Mucosa of gallbladder (tissue), 1 donor: ENCODE results near the gene LIPF. TPM values are rescaled to one million over a fixed set of nuclear protein-coding genes. Genes with fewer than 3 reads are reported as not detected.
"Not testable (repeated sequence)": the region's sequence is repeated elsewhere in the genome, so short reads cannot be mapped to it uniquely, and the experiment has no call there.

Experiments
- DNase-seq: peaks from one replicate; pipeline ENCODE4 v3.0.0-alpha.2; 2020; ENCODE audit warnings: low spot score
- total RNA-seq: library from RNA; stranded (reverse); gene quantifications from one replicate; pipeline ENCODE4 v1.2.1, GENCODE V29; 2021
- donor health status: DM: no; HTN: no; CAD: no.

LIPF gene, protein sequence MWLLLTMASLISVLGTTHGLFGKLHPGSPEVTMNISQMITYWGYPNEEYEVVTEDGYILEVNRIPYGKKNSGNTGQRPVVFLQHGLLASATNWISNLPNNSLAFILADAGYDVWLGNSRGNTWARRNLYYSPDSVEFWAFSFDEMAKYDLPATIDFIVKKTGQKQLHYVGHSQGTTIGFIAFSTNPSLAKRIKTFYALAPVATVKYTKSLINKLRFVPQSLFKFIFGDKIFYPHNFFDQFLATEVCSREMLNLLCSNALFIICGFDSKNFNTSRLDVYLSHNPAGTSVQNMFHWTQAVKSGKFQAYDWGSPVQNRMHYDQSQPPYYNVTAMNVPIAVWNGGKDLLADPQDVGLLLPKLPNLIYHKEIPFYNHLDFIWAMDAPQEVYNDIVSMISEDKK
- not detected for total RNA-seq

DNA sequence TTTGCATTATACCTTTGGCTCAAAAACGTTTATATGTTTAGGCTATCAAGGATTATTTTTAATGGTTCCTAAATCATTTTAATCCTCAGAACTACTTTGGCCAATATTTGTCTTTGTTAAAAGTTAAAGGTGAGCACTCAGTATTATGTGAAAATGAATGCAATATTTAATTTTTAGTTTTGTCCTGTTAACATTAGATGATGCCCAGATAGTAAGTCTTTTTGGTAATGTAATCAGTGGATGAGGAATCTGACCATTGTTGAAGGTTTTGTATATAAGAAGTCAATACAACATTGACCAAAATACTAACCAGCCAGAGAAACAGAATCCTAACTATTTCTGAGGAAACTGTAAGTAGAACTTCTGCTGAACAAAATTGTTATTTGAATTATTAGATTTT is at the start of gene LIPF:
LIPF (plus strand) TSS at position 301 of the 400 bp plus-strand sequence. CDS start 2,856 bp downstream, outside the sequence.
- no peak for DNase-seq

DNA sequence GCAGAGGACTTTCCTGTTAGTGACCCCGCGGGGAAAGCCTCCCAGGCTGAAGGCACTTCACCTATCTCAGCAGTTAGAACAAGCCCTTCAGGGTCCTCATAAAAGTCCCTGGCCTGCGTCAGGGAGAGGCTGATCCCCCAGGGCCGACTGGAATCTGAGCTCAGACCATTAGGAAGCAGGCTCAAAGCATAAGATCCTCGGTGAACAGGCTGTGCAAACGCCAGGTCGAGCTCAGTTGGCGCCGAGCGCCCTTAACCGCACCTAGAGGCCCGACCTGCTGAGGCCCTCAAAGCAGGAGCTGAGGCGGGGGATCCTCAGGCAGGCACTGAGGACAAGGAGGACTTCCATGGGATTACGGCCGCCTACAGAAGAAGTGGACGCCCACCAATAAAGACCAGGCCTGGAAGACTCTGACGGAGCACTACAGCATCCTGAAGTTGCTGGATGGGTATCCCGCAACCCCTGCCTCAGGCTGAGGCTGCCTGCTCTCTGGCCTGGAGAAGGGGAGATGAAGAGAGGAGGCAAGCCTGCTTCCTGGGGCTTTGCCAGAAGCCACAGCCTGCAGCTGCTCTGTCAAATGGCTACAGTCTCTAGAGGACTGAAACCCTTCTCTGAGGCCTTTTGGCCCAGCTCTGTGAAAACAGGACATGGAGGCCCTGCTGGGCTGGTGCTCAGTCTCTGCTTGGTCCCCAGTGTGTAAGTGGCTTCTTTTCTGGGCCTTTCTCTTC is 47.8 kb upstream of the LIPF start:
- no peak for DNase-seq

DNA sequence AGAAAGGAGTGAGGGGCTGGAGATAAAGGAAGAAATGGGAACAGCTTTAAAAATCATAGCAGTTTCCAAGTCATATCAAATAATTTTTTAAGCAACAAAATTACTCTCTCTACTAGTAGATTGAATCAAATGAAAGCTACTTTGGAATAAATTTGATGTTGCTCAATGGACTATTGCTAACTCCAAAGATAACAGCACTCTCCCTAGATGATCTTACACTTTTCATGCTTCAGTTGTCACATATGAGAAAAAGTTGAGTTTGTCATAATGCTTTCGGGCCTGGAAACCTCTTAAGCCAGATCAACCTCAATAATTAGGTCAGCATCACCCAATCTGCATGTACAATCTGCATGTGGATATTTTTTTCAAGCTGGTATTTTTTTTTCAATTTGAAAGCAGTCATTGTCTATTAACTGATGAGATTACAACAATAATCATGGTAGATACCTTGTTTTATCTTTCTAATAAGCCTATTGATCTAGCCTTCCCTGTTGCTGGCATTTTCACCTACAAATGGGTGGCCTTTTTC is 46.4 kb upstream of the LIPF start:
- DNase-seq, result no peak

DNA sequence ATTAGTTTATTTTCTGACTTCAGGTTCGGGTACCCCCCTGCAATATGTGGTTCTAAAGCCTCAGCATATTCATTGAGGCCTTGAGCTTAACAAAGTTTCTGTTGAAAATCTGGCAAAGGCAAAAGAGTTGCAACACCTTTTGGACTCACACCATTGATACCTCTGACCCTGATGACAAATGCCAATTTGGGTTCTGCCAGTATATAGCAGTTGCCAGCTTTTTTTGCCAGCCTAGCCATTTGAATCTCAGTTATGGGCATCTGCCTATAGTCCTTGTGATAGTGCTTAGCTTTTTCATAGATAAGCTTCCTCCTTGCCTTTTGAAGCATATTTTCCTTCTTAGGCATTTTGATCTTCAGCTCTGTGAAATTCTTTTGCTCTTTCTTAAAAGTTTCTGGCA is 45.7 kb upstream of the LIPF start:
- DNase-seq, result no peak

DNA sequence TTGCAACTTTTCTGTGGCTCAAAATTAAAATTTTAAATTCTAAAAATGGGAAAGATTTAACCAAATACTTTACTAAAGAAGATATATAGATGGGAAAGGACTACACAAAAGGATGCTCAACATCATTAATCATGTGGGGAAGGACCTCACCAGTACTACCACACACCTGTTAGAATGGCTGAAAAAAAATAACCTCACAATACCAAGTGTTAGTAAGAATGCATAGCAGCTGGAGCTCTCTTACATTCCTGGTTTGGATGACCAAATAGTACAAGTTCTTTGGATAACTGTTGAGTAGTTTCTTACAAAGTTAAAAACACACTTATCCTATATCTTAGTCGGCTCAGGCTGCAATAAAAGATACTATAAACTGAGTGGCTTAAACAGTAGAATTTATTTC is 43.8 kb upstream of the LIPF start:
- DNase-seq, result no peak

DNA sequence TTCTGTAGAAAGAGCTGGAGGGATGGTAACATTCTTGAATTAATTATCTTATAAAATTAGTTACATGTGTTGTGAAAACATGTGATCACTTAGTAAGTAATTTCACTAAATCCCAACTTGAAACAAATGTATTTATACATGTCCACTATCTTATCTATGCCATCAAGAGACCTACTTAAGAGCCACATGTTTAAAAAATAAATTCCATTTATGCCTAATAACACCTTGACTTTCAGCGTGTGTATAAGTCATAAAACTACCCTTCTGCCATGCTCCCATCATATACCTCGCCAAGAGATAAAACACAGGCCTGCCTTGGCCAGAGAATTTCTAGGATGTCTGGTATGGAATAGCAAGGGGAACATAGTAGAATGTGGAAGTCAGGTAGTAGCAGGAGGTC is 40.4 kb upstream of the LIPF start:
- no peak for DNase-seq

DNA sequence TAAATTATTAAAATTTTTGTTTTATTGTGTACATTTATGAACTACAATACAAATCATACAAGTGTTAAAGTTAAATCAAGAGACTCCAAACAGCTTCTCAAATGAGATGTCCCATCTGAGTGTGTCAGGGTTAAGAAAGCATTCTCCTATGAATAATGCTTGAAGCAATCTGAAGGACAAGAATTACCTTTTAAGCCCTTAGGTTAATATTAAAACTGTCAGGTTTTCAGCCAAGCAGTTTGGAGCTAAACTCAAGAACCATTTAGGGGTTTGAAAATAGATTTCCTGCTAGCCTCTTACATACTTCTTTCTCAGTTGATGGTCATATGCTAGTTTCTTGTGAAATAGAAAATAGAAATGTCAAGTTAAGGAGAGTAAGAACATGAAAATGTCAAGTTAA is 39.4 kb upstream of the LIPF start:
- DNase-seq, result no peak

DNA sequence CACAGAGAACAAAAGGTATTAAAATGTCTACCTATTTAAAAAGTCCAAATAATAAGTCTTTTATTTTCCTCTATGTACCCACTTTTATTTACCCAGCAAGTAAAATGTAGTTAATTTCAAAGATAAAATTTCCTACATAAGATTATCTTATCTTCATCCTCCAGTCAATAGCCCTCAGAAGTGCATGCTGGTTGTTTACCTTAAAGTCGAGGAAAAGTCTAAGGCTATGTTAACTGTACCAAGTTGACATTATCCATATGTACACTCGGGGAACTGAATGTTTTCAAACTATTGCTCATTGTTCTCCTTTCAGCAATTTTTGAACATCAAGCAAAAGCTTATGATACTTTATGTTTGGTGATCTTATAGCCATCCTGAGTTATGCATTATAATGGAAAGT is 24.1 kb upstream of the LIPF start:
- no peak for DNase-seq

DNA sequence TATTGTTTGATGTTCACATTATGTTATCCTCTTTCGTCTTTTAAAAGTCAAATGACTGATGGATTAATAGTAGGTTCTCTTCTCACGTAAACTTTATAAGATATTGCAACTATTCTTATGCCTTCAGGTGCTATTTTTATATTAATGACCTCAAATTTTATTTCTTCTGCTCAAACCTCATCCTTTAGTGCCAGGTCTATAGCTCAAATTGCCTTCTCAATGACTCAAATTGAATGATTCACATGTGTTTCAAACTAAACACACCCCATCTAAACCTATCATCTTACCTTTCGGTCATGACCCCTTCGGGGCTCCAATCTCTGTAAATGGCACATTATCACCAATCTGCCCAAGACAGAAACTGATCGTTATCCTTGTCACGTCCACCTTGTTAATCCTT is 22.0 kb upstream of the LIPF start:
- DNase-seq, result no peak

DNA sequence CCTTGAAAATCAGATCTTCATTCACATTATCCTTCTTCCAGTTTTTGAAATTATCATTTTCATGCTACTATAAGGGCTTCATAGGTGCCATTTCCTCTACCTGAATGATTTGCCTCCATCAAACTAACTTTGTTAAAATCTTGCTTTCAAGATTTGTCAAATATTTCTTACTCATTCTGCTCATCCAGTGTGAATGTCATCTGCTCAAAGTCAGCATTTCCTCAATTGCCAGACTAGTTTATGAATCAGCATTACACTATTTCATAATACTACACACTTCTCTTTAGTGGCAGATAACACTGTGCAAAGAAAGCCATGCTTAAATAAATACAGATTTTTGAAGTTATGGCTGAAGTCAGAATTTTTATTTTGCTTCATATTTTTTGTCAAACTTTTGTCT is 21.3 kb upstream of the LIPF start:
- no peak for DNase-seq

DNA sequence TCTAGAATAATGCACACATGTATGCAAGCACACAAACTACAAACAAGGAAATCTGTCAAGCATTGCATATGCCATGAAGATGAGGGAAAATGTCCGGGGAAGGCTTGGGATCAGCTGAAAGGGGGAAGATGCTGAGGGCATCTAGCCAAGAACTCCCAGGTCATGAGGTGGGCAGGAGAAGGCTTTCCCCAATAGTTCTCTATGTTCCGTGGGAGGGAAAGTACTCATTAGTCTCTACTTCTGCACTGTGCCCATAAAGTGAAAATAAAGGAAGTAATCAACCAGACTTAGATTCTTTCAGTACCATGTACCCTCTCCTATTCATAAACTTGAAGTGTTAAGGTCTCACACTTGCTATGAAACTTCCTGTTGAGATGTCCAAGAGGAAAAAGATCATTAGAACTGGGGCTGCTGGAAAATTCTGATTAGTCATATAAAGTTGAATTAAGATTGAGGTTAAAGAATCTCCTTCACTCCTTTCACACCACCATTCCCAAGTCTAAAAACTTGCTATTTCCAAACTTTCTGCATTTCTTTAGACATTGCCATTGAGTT is 17.1 kb upstream of the LIPF start:
- DNase-seq, result no peak

DNA sequence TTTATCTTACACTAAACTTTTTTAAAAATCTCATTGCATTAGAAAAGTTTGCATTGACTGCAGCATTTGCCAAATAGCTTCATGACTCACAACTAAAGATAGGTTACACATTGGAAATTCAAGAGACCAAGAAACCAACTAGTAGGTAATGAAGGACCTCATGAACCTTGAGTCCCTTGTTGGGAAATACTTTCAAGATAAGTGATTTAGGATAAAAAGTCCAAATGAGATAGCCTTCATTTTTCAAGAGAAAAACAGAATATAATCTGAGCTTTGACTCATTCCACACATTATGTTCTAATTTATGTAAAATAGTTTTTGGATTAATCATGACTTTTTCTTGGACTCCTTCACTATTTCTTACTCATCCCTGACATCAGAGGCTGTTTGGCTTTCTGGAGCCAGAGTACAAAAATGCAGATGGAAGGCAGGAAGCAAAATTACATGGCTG is 13.1 kb upstream of the LIPF start:
- no peak for DNase-seq

DNA sequence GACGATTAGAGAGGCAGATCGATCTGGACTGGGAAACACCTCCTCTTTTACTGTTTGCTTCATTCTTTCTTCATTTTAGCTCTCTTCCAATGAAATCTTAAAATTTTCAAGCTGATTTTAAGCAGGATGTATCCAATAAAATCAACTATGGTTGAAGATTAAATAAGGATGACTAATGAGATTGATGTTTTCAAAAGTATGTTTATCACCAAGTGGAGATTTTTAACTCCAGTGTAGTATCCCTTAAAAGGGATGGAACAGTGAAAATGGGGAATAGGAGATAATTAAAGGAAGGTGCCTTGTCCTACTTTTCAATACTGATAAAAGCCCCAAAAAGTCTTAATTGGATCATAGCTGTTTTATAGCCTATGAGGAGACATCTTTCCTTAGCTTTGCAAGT is 11.6 kb upstream of the LIPF start:
- DNase-seq, result no peak

DNA sequence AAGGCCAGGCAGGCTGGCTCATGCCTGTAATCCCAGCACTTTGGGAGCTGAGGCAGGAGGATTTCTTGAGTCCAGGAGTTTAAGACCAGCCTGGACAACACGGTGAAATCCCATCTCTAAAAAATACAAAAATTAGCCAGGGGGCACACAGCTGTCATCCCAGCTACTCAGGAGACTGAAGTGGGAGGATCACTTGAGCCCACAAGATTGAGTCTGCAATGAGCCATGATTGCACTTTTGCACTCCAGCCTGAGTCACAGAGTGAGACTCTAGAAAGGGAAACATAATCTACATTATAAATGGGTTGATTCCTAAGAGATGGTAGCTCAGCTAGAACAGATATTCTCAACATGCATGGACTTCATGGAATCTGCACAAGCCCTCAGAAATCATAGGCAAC is 6.3 kb upstream of the LIPF start:
- DNase-seq, result no peak

DNA sequence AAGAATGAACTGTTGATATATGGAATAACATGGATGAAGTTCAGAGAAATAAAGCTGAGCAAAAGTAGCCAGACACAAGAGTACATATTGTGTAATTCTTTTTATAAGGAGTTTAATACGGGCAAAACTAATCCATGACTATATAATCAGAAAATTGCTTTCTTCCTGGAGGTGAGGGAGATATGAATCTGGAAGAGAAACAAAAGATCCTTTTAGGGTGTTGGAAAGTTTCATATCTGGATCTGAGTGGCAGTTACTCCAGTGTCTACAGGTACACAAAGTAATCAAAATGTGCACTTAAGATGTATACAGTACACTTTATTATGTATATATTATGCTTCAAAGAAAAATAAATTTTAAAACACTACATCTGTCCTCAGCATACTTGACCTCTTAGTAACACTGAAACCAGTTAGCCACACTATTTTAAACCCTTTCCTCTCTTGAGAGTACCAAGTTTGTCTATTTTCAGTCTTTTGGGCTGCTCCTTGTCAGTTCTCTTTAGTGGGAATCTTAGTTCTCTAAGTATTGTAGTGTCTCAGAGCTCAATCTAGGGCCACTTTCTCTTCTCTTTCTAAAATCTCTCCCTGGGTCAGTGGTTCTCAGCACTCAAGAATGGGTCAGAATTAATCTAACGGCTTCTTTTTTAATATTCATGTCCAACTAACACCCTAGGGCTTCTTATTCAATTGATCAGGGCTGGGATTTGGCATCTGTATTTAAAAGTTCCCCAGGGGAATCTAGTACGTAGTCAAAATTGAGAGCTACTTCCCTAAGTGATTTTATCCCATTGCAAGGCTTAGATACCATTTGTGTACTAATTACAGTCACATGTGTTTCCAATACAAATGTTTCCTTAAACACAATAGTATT is 4.3 kb upstream of the LIPF start:
- DNase-seq, result no peak

DNA sequence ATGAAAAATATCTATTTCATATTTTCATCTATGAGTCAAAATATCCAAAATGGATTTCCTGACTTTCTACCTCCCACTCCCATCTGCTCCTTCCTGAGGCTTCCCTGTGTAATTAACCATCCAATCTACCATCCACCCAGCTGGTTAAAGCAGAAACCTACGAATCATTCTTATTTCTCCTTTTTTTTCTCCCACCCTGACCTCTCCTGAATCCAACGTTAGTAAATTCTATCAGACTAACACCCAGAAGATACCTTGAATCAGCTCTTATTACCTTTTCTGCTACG is 3.7 kb upstream of the LIPF start:
- DNase-seq, result no peak

DNA sequence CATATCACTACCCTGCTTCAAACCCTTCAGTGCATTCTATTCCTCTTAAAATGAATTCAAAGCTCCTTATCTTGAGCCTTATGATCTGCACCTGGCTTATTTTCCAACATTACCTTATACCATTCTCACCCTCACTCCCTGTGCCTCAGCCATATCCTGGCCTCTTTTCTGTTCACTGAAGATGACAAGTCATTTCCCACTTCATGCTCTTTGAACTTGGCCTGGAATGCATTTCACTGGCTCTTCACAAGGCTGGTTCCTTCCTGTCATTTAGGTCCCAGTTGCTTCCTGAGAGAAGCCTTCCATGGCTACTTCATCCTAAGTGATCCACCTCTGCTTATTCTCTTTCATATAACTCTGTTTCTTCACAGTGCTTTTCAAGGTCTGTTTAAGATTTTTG is 3.2 kb upstream of the LIPF start:
- DNase-seq, result no peak

DNA sequence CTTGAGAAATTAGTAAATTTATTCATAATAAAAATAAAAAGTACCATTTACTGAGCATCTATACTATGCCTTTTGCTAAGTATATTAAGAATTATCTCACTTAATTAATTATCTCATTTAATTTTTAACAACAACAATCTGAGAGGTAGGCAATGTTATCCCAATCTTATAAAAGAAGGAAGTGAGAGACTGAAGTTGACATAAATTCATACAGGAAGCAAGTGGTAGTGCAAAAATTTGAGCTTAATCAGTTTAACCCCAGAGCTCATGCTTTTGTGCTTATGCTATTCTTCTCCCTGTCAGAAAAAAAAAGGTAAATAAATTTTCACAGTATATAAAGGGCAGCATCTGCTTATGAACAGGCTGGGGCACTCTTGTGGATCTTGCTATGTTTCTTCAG is 2.7 kb upstream of the LIPF start:
- no peak for DNase-seq

DNA sequence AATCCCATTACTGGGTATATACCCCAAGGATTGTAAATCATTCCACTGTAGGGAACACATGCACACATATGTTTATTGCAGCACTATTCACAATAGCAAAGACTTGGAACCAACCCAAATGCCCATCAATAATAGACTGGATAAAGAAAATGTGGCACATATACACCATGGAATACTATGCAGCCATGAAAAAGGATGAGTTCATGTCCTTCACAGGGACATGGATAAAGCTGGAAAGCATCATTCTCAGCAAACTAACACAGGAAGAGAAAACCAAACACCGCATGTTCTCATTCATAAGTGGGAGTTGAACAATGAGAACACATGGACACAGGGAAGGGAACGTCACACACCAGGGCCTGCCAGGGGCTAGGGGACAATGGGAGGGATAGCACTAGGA is 1.1 kb upstream of the LIPF start:
- DNase-seq, result not testable (repeated sequence)

DNA sequence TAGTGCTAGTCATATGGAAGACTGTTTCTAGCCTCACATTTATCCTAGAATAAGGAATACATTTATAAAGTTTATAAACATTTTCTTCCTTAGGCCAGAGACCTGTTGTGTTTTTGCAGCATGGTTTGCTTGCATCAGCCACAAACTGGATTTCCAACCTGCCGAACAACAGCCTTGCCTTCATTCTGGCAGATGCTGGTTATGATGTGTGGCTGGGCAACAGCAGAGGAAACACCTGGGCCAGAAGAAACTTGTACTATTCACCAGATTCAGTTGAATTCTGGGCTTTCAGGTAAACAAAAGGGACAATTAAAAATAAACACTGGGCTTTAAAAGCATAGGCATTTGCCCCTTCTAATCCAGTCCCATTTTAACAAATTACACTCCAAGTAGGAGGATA is 4.2 kb downstream of the LIPF start:
- no peak for DNase-seq

DNA sequence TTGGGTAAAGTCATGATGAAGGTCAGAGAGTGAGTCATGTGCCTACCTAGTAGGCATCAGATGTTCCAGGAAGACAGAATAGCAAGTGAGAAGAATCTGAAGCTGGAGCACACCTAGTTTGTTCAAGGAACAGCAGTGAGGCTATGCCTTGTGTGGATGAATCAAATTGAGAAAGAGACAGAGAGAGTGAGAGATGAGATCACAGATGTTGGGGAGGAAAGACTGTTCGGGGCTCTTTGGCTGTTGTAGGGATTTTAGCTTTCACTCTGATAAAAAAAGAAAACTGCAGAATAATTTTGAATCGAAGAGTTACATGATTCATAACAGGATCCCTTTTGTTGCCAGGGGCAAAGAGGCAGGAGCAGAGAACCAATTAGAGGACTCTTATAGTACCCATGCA is 6.3 kb downstream of the LIPF start:
- DNase-seq, result no peak

DNA sequence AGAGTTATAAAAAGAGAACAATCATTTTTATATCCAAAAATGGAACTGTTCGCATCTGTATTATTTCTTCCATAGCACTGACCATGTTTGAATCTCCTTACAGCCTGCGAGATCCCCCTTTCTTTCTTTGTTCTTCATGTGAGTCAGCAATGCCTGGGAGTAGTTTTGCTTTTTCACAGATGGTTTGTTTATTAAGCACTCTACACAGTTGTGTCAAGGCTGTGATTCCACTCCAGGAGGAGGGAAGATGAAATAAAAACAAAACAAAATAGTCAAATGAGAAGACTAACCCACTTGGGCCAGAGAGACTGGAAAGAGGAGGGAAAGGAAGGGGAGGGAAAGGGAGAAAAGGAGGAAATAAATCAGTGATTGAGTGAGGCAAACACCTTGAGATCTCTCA is 7.8 kb downstream of the LIPF start:
- DNase-seq, result no peak
